ENCODE measurements around the gene ZNF562.
"Not testable (repeated sequence)": the region's sequence is repeated elsewhere in the genome, so short reads cannot be mapped to it uniquely, and the experiment has no call there.

ZNF562 gene

GRCh38 chr19:9674663-9675357 is at the start of gene ZNF562:
Gene ZNF562 (minus strand): TSS chr19:9675100. CDS start chr19:9660744, 14,356 bp downstream.
- peak; percentile 47 for DNase-seq

GRCh38 chr19:9724157-9724556 is 49.3 kb upstream of the ZNF562 start:
- DNase-seq: no peak

DNA sequence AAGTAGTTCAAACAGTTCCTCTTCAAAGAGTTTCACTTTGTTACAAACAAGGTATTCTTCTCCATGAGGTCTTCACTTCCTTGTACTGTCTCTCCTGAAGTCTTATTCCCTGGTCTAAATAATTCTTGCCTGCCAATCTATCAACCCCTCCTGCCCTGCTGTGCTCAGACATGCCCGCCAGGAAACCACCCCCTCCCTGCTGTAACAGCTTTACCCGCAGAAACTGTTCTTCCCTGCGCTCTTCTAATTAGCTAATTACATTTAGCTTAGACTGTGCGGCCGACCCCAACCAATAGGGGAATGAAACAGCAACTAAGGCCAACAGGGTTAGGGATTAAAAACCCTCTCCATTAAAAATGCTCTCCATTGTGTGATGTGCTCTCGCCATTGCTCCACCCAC is 47.0 kb upstream of the ZNF562 start:
- no peak for DNase-seq

DNA sequence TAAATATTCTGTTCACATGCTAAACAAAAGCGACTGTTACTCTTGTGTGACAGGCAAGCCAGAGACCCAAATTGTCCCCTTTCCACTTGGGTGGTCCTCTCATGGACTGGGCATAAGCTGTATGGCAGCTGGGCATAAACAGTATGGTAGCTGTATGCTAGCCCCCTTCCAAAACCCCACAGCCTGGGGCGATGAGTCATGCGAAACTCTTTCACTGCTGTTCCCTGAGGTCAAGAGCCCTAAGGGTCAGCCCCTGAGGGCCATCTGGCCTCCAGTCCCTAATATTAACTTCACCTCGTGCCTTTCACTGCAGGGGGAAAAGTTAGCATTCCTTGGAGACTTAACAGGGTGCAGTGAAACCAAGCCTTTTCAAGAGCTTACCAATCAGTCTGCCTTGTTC is 45.6 kb upstream of the ZNF562 start:
- no peak for DNase-seq

DNA sequence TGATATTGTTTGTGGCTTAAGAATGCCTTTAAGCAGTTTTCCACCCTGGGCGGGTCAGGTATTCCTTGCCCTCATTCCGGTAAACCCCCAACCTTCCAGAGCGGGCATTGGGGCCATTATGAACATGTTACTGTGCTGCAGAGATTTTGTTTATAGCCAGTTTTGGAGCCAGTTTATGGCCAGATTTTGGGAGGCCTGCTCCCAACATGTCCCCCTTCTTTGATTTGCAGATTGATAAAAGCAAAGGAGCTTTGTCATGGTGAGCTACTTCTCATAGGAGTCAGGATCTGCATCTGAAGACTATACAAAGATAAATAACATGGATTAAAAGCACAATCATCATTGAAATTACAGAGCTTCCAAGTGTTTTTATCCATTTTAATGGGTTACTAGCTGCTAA is 36.9 kb upstream of the ZNF562 start:
- no peak for DNase-seq

GRCh38 chr19:9709305-9709704 is 34.4 kb upstream of the ZNF562 start:
- DNase-seq: no peak

DNA sequence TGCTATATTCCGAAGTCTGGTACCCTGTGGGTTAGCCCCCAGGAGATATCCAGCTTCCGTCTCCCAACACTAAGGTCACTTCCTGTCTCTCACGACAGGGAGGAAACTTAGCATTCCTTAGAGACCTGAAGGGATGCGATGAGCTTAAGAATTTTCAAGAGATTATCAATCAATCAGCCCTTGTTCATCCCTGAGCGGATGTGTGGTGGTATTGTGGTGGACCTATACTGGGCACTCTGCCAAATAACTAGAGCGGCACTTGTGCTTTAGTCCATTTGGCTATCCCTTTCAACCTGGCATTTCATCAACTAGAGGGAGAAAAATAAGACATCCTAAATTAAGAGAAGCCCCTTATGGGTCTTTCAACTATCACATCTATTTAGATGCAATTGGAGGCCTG is 30.9 kb upstream of the ZNF562 start:
- DNase-seq: no peak

DNA sequence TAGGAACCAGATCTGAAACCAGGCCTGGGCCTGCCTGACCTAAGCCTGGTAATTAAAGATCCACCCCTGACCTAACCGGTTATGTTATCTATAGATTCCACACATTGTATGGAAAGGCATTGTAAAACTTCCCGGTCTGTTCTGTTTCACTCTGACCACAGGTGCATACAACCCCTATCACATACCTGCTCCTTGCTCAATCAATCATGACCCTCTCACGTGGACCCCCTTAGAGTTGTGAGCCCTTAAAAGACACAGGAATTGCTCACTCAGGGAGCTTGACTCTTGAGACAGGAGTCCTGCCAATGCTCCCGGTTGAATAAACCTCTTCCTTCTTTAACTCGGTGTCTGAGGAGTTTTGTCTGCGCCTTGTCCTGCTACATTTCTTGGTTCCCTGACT is 27.3 kb upstream of the ZNF562 start:
- DNase-seq: no peak

GRCh38 chr19:9700229-9700981 is 25.5 kb upstream of the ZNF562 start:
- no peak for DNase-seq

DNA sequence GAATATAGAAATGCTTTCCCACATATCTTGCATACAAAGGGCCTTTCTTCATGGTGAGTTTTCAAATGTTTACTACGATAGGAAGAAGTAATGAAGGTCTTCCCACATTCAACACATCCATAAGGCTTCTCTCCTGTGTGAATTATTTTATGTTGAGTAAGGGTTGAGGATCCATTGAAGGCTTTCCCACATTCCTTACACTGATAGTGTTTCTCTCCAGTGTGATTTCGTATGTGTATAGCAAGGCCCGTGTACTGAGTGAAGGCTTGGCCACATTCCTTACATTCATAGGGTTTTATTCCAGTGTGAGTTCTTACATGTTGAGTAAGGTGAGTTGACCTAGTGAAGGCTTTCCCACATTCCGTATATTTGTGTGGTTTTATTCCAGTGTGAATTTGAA is 15.4 kb upstream of the ZNF562 start:
- DNase-seq: not testable (repeated sequence)

DNA sequence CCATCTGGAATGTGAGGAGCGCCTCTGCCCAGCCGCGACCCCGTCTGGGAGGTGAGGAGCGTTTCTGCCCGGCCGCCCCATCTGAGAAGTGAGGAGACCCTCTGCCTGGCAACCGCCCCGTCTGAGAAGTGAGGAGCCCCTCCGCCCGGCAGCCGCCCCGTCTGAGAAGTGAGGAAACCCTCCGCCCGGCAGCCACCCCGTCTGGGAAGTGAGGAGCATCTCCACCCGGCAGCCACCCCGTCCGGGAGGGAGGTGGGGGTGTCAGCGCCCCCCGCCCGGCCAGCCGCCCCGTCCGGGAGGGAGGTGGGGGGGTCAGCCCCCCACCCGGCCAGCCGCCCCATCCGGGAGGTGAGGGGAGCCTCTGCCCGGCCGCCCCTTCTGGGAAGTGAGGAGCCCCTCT is 5.1 kb upstream of the ZNF562 start:
- not testable (repeated sequence) for DNase-seq

- not testable (repeated sequence) for DNase-seq
These were observed 530 bp upstream of the ZNF562 start for GRCh38 chr19:9675358-9675901.

GRCh38 chr19:9673912-9674662 is 813 bp downstream of the ZNF562 start:
- no peak for DNase-seq

- no peak for DNase-seq
These were observed 2.0 kb downstream of the ZNF562 start for GRCh38 chr19:9672893-9673292.

GRCh38 chr19:9671655-9672054 is 3.2 kb downstream of the ZNF562 start:
- DNase-seq: no peak

- no peak for DNase-seq
These were observed 6.4 kb downstream of the ZNF562 start for GRCh38 chr19:9668544-9668943.

DNA sequence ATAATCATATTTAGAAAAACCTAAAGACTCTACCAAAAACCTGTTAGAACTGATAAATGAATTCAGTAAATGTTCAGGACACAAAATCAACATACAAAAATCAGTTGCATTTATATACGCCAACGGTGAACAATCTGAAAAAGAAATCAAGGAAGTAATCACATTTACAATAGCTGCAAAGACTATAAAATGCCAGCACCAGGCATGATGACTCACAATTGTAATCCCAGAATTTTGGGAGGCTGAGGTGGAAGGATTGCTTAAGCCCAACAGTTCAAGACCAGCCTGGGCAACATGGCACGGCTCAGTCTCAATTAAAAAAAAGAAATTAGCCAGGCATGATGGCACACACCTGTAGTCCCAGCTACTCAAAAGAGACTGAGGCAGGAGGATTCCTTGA is 7.0 kb downstream of the ZNF562 start:
- no peak for DNase-seq

DNA sequence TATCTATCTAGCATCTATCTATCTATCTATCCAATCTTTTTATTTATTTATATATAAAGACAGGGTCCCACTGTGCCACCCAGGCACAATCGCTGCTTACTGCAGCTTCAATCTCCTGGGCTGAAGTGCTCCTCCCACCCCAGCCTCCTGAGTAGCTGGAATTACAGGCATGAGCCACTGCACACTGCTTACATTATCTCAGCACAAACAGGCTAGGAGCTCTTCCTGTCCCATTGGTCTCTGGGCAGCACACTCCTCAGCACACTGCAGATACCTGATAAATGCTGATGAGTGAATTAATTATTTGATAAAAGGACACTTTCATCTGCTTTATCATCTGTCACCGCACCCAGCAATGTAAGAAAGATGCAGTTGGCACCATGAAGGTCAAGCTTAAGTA is 16.1 kb downstream of the ZNF562 start:
- no peak for DNase-seq

- not testable (repeated sequence) for DNase-seq
These were observed 21.8 kb downstream of the ZNF562 start for GRCh38 chr19:9653066-9653555.

DNA sequence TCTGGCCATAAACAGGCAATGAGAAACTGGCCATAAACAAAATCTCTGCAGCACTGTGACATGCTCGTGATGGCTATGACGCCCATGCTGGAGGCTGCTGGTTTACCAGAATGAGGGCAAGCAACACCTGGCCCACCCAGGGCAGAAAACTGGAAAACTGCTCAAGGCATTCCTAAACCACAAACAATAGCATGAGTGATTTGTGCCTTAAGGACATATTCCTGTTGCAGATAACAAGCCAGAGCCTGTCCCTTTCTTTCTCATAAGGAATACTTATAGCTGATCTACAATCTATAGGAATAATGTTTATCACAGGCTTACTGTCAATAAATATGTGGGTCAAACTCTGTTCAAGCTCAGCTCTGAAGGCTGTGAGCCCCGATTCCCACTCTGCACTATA is 23.4 kb downstream of the ZNF562 start:
- DNase-seq: not testable (repeated sequence)

GRCh38 chr19:9650345-9650744 is 24.6 kb downstream of the ZNF562 start:
- DNase-seq: no peak

- DNase-seq: no peak
These were observed 29.4 kb downstream of the ZNF562 start for GRCh38 chr19:9645472-9645871.

DNA sequence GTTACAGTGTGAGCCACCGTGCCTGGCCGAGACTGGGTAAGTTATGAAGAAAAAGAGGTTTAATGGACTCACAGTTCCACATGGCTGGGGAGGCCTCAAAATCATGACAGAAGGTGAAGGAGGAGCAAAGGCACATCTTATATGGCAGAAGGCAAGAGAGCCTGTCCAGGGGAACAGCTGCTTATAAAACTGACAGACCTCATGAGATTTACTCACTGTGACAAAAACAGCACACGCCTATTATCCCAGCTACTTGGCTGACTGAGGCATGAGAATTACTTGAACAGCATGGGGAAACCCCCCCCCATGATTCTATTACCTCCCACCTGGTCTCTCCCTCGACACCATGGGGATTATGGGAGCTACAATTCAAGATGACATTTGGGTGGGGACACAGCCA is 30.4 kb downstream of the ZNF562 start:
- DNase-seq: no peak
